Stimulated activated naive B cell treated with anti-CD40 and anti-IgM and Interleukin-4, amounts not matched to agents 10 μg/mL and 1 μg/mL and 100 μg/mL, for 72 hours (primary cell): Measurements from ENCODE around the gene TKFC.
A peak's percentile ranks its signal among the peaks of the same experiment; 100 is the strongest.

Experiments used
- ATAC-seq, 2 donors: fragments of 150-1000 bp; cut with Tn5 transposase; replicated peaks; 2 replicates each; pipeline ENCODE4 v1.10.0; 2021; ENCODE audit warnings: moderate library complexity in 1 of 2
- DNase-seq: peaks from one replicate; pipeline ENCODE4 v3.0.0; 2021
- H3K27ac Mint-ChIP-seq: one replicate; pipeline ENCODE4 v1.8.0; 2022; ENCODE audit warnings: mild to moderate bottlenecking, mixed read lengths
- H3K27me3 Mint-ChIP-seq, 2 donors: one replicate each; pipeline ENCODE4 v1.8.0; 2022; ENCODE audit warnings: mixed read lengths in 2 of 2
- H3K36me3 Mint-ChIP-seq, 2 donors: one replicate each; pipeline ENCODE4 v1.8.0; 2022; ENCODE audit warnings: mixed read lengths in 2 of 2, mild to moderate bottlenecking in 1 of 2
- H3K4me1 Mint-ChIP-seq, 2 donors: one replicate each; pipeline ENCODE4 v1.8.0; 2022; ENCODE audit warnings: mixed read lengths in 2 of 2, mild to moderate bottlenecking in 1 of 2
- H3K4me3 Mint-ChIP-seq, 2 donors: one replicate each; pipeline ENCODE4 v1.8.0; 2022; ENCODE audit warnings: mild to moderate bottlenecking in 2 of 2, mixed read lengths in 2 of 2, moderate library complexity in 1 of 2
- H3K9me3 Mint-ChIP-seq, 2 donors: one replicate each; pipeline ENCODE4 v1.8.0; 2022; ENCODE audit warnings: mixed read lengths in 2 of 2, mild to moderate bottlenecking in 1 of 2

The TKFC gene

DNA sequence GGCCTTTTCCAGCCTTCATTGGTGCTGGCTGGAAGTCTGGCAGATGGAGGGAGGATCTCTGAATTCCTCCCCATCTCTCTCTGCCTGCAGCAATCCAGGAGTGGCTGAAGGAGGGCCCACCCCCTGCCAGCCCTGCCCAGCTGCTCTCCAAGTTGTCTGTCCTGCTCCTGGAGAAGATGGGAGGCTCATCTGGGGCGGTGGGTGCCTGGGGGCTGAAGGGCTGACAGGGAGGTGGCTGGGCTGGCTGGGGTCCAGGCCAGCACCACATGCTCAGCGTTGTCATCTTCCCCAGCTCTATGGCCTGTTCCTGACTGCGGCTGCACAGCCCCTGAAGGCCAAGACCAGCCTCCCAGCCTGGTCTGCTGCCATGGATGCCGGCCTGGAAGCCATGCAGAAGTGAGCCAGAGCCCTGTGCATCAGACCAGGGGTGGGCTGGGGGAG is 12.2 kb downstream of the TKFC start:
- DNase-seq: no peak
- Mint-ChIP-seq H3K27ac (peak overlapping the region; percentile 65), H3K36me3 (peaks cover 38 to 63% of the 10 kb centered on the region in 2 donors)

DNA sequence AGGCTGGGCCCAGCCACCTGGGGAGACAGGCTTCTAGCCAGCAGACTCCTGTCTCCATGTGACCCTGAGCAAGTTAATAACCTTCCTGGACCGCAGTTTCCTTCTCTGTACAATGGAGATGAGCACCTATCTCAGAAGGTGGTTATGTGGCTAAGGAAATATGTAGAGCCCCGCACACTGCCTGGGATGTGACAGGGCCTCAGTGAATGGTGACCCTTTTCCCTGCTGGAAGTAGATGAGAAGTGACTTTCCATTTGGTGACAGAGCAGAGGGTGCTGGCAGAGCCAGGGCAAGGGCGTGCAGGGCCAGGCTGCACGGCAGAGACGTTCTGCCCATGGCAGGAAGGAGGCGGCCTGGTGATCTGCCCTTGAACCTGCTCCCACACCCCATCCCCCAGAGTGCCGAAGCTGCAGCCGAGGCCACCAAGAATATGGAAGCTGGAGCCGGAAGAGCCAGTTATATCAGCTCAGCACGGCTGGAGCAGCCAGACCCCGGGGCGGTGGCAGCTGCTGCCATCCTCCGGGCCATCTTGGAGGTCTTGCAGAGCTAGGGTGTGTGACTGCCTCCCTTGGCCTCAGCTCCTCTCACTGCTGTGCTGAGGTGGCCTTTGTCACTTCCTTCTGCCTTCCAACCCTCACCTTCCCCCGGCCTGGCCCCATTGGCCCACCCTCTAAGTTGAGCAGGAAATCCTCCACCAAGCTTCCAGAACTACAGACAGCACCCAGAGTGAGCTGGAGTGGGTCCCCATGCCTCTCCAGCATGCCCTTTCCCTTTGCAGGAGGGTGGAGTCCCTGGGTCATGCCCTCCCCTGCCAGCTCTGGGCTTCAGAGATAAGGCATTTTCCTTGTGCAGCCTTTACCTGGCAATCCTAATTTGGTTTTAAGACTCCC is 13.2 kb downstream of the TKFC start:
- Mint-ChIP-seq H3K27me3 (no peaks in the 10 kb centered on the region), H3K4me3 (peak overlapping the region in 1 of 2 donors; percentile 31), H3K27ac (peak overlapping the region; percentile 78), H3K9me3 (no peaks in the 10 kb centered on the region), H3K36me3 (peaks cover 35 to 61% of the 10 kb centered on the region in 2 donors), H3K4me1 (peaks cover 27 to 59% of the 10 kb centered on the region in 2 donors)
- no peak for DNase-seq
- ATAC-seq: peak; percentile 14 to 22

More for the DNA sequence above, 12.2 kb downstream of the TKFC start:
- H3K27me3 Mint-ChIP-seq: no peaks in the 10 kb centered on the region
- peak in 1 of 2 donors; percentile 21 for ATAC-seq
- H3K4me1 Mint-ChIP-seq: peaks cover 31 to 59% of the 10 kb centered on the region in 2 donors
- no peak overlapping the region for H3K4me3 Mint-ChIP-seq
- no peaks in the 10 kb centered on the region for H3K9me3 Mint-ChIP-seq

DNA sequence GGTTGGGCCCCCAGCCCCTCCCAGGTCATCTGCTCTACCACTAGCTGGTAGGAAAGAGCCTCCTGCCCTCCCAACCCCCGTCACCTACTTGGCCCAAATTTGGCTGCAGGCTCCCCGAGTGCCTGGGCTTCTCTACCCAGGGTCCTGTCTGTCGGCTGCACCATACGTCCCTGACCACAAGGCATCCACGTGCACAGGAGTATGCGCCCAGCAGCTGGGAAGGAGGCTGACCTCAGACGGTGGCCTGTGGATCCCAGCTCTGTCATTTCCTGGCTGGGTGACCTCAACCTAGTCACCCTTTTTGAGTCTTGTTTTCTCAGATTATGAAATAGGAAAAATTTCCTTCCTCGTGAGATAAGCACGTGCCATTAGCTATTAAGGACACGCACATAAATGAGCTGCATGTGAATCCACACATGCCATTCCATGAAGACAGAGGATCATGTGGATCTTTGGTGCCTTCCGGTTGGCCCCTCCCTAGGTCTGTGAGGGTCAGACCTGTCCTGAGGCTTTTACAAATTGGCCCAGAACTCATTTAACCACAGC is 15.0 kb downstream of the TKFC start:
- H3K27ac Mint-ChIP-seq: peak overlapping the region; percentile 62
- H3K4me3 Mint-ChIP-seq: no peak overlapping the region
- DNase-seq (no peak), ATAC-seq (no peak)
- no peaks in the 10 kb centered on the region for H3K27me3 Mint-ChIP-seq
- no peaks in the 10 kb centered on the region for H3K9me3 Mint-ChIP-seq
- peaks cover 35 to 63% of the 10 kb centered on the region in 2 donors for H3K36me3 Mint-ChIP-seq
- peaks cover 23 to 55% of the 10 kb centered on the region in 2 donors for H3K4me1 Mint-ChIP-seq

DNA sequence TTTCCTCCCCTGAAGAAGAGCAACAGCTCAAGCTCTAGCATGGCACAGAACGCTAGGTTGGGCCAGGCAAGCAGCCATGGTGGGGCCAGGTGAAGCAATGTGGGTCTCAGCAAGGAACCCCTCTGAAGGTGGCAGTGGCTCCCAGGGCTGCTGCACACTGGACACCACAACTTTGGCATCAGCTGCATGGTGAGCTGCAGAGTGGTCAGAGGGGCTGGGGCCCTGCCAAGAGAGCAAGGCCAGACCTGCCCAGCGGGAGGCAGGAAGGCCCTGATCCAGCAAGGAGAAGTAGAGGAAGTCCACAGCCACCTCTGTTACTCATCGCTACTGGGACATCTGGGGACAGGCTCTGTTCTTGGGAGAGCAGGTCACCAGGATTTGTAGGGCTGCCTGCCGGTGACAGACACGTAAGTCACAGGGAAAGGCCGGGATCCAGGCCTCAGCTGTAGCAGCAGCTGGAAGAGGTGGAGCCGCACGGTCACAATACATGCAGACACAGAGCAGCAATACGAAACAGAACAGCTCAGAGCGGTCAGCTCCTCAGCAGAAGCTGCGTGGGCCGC is 16.2 kb downstream of the TKFC start:
- no peak for DNase-seq
- H3K27ac Mint-ChIP-seq: peak overlapping the region; percentile 81

DNA sequence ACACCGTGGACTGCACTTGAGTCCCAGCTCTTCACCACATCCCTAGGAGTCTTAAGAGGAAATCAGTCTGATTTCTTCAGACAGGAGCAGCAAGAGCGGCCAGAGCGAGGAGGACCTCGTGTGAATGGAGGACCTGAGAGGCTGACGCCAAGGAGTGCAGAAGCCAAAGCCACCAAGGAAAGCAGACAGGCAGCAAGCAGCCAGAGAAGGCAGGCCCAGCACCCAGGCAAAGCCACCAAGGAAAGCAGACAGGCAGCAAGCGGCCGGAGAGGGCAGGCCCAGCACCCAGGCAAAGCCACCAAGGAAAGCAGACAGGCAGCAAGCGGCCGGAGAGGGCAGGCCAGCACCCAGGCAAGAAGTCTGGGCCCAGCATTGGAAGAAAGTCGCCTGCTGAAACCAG is 16.9 kb downstream of the TKFC start:
- no peaks in the 10 kb centered on the region for H3K27me3 Mint-ChIP-seq
- no peak overlapping the region for H3K4me3 Mint-ChIP-seq
- no peaks in the 10 kb centered on the region for H3K9me3 Mint-ChIP-seq
- DNase-seq (no peak), ATAC-seq (no peak)
- H3K4me1 Mint-ChIP-seq: peaks cover 35 to 72% of the 10 kb centered on the region in 2 donors
- H3K36me3 Mint-ChIP-seq: peaks cover 43 to 71% of the 10 kb centered on the region in 2 donors
- H3K27ac Mint-ChIP-seq: peak overlapping the region; percentile 81

More for the DNA sequence above, 16.2 kb downstream of the TKFC start:
- no peak for ATAC-seq
- Mint-ChIP-seq H3K36me3 (peaks cover 47 to 73% of the 10 kb centered on the region in 2 donors), H3K4me3 (no peak overlapping the region), H3K4me1 (peaks cover 35 to 68% of the 10 kb centered on the region in 2 donors), H3K27me3 (no peaks in the 10 kb centered on the region), H3K9me3 (no peaks in the 10 kb centered on the region)

DNA sequence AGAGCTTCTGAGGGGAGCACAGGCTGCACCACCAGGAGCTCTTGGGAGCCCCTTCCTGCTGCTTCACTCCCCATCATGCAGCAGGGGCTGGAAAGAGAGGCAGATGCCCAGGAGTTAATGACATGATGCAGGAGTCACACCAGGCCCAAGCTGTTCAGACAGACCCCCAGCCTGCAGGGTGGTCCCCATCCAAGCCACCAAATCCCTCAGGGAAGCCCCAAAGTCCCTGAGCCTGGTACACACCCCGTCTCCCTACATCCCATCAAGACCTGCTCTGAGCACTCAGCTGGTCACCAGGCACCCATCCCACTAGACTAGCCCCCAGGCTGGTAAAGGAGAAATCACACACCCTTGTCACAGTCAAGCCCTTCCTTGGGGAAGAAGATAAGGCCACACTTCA is 17.3 kb downstream of the TKFC start:
- peaks cover 47 to 75% of the 10 kb centered on the region in 2 donors for H3K36me3 Mint-ChIP-seq
- H3K4me1 Mint-ChIP-seq: peaks cover 38 to 77% of the 10 kb centered on the region in 2 donors
- ATAC-seq (no peak), DNase-seq (no peak)
- no peaks in the 10 kb centered on the region for H3K27me3 Mint-ChIP-seq
- H3K4me3 Mint-ChIP-seq: no peak overlapping the region
- no peaks in the 10 kb centered on the region for H3K9me3 Mint-ChIP-seq
- peak overlapping the region; percentile 81 for H3K27ac Mint-ChIP-seq

DNA sequence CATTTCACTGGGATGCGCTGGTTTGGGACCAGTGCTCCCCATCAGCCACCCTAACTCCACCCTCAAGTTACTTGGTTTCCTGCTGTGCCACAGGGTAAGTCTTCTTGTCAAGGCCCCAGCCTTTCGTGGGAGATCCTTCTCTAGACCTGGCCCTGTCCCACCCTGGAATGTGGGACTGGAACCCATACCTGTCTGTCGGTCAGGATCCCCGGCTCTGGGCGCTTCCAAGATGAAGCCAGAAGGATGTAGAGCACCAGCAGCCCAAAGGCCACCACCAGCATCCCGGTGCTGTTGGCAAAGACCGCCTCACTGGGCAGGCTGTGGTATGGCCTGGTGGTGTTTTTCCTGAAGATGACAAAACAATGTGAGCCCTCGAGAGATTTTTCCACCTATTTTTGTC is 17.8 kb downstream of the TKFC start:
- no peaks in the 10 kb centered on the region for H3K27me3 Mint-ChIP-seq
- H3K27ac Mint-ChIP-seq: no peak overlapping the region
- peaks cover 37 to 76% of the 10 kb centered on the region in 2 donors for H3K4me1 Mint-ChIP-seq
- H3K36me3 Mint-ChIP-seq: peaks cover 48 to 77% of the 10 kb centered on the region in 2 donors
- peak overlapping the region in 1 of 2 donors; percentile 10 for H3K4me3 Mint-ChIP-seq
- DNase-seq (no peak), ATAC-seq (no peak)
- no peaks in the 10 kb centered on the region for H3K9me3 Mint-ChIP-seq

DNA sequence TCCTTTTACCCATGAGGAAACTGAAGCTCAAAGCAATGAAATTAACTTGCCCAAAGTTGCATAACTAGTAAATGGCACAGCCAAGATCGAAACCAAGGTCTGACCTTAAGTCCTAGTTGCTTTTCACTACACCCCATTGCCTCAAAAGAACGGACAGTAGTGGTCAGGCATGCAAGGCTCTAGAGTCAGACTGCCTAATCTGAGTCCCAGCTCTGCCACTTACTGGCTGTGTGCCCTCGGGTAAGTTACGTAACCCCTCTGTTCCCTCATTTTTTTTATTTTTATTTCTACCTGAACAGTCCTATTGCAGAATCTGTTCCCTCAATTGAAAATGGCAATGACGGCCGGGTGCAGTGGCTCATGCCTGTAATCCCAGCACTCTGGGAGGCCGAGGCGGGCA is 19.0 kb downstream of the TKFC start:
- DNase-seq: no peak
- peaks cover 51 to 74% of the 10 kb centered on the region in 2 donors for H3K36me3 Mint-ChIP-seq
- no peaks in the 10 kb centered on the region for H3K9me3 Mint-ChIP-seq
- H3K27me3 Mint-ChIP-seq: no peaks in the 10 kb centered on the region
- H3K4me1 Mint-ChIP-seq: peaks cover 43 to 76% of the 10 kb centered on the region in 2 donors
- no peak for ATAC-seq
- H3K27ac Mint-ChIP-seq: peak overlapping the region; percentile 47
- no peak overlapping the region for H3K4me3 Mint-ChIP-seq

DNA sequence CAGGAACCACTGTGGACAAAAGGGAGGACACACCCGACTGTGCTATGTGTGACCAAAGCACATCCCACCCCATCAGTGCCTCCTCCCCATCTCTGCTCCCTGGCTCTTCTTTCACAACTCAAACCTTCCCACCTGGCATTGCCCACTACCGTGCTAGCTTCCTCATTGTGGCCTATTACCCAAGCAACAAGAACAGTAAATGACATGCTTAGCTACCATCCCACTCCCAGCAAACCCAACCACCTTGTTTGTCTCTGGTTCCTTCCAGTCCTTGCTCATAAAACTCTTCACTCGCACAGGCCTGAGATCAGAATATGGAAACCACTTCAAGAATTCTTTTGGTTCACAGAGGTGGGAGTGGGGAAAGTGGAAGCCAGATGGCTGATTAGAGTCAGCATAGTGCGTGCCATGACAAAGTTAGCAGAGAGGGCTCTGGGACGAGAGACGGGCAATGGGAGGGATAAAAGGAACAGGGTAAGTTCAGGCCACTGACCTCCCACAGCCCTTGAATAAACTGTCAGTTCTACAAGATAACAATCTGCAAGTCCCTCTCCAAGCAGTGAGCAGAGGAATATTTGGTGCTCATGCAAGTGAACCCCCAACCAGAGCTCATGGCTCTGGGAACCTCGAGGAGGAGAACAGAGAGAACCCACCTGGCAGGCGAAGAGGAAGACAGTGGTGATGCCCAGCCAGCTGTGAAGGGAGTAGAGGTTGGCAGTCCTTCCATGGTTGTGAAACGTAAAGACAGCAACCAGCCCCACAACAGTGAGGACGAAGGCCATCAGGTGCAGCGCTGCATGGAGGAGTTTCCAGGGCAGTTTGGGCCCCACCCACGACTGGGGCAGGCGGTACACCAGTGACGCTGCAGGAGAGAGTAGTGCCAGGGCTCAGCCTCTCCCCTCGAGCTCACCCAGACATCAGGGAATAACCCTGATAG is 20.4 kb downstream of the TKFC start:
- Mint-ChIP-seq H3K27me3 (no peaks in the 10 kb centered on the region), H3K4me1 (peaks cover 44 to 79% of the 10 kb centered on the region in 2 donors), H3K4me3 (peak overlapping the region; percentile 86 to 90), H3K9me3 (no peaks in the 10 kb centered on the region), H3K27ac (peak overlapping the region; percentile 97), H3K36me3 (peaks cover 51 to 64% of the 10 kb centered on the region in 2 donors)
- DNase-seq: no peak
- ATAC-seq: no peak

DNA sequence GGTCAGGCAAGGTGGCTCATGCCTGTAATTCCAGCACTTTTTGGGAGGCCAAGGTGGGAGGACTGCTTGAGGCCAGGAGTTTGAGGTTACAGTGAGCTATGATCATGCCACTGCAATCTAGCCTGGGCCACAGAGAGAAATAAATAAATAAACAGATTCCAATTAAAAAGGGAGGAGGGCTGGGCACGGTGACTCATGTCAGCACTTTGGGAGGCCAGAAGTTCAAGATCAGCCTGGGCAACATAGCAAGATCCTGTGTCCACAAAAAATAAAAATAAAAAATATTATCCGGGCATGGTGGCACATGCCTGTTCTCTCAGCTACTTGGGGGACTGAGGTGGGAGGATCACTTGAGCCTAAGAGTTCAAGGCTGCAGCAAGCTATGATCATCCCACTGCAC is 21.2 kb downstream of the TKFC start:
- peaks cover 49 to 79% of the 10 kb centered on the region in 2 donors for H3K4me1 Mint-ChIP-seq
- peaks cover 49 to 57% of the 10 kb centered on the region in 2 donors for H3K36me3 Mint-ChIP-seq
- DNase-seq (no peak), ATAC-seq (no peak)
- H3K27me3 Mint-ChIP-seq: no peaks in the 10 kb centered on the region
- peak overlapping the region; percentile 86 to 90 for H3K4me3 Mint-ChIP-seq
- no peaks in the 10 kb centered on the region for H3K9me3 Mint-ChIP-seq
- peak overlapping the region; percentile 97 for H3K27ac Mint-ChIP-seq

DNA sequence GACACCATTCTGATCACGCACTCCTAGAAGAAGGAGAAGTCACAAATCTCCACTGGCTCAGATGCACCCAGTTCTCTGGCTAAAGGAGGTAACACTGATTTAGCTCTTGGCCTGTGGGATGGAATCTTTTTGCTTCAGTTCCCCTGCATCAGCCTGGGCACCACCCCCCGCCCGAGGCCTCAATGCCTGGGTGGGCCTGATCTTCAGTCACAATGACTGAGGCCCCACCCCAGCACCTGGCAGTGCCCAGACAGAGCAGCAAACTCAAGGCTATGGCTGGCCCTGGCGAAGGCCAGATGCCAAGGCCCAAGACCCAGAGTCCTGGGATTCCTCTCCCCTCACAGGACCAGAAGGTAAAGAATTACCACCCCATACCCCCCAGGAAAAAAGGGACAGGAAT is 23.7 kb downstream of the TKFC start:
- H3K4me1 Mint-ChIP-seq: peaks cover 52 to 84% of the 10 kb centered on the region in 2 donors
- H3K9me3 Mint-ChIP-seq: no peaks in the 10 kb centered on the region
- H3K36me3 Mint-ChIP-seq: peaks cover 36 to 56% of the 10 kb centered on the region in 2 donors
- no peaks in the 10 kb centered on the region for H3K27me3 Mint-ChIP-seq
- peak overlapping the region; percentile 86 to 90 for H3K4me3 Mint-ChIP-seq
- peak overlapping the region; percentile 99 for H3K27ac Mint-ChIP-seq
- ATAC-seq: peak; percentile 51 to 55
- peak; percentile 59 for DNase-seq

DNA sequence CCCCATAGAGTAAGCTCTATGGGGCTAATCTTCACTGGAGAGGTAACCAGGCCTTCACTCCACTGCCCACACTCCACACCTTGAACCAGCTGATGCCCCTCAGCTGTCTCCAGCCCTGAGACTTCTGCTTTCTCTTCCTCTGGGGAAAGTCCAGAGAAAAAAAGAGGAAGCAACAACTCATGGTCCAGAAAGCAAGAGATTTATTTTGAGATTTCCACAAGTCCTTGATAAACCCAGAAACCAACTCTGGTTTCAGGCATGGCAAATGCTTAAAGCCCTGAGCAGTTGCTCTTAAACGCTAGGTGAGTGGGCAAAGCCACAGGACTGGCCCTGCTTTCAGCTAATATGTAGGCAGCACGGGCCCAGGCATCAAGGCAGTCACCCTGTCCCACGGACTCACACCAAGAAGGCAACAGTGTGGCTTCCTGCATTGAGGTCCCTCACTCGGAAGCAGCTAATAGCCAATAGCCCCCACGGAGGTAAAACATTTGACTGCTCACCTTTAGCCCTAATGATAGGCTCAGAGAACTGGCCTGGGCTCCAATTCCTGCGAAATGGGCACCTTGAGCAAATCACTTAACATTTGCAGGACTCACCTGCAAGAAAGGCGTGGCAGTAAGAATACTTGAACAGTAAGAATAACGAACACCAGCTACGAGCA is 24.3 kb downstream of the TKFC start:
- peak overlapping the region; percentile 99 for H3K27ac Mint-ChIP-seq
- ATAC-seq: peak; percentile 80

DNA sequence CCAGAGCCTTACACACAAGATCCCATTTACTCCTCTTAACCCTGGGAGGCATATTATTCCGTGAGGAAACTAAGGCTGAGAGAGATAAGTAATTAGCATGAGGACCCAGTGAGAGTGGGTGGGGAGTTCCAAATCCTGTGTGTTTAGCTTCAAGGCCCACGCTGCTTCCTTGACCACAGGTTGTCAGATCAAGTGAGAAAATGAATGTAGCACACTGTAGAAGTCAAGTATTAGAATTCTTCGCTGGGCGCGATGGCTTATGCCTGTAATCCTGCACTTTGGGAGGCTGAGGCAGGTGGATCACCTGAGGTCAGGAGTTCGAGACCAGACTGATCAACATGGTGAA is 24.8 kb downstream of the TKFC start:
- H3K4me3 Mint-ChIP-seq: peak overlapping the region; percentile 86 to 90
- peaks cover 35 to 54% of the 10 kb centered on the region in 2 donors for H3K36me3 Mint-ChIP-seq
- H3K27ac Mint-ChIP-seq: peak overlapping the region; percentile 99
- H3K4me1 Mint-ChIP-seq: peaks cover 51 to 81% of the 10 kb centered on the region in 2 donors
- ATAC-seq (no peak), DNase-seq (peak; percentile 36)
- H3K9me3 Mint-ChIP-seq: no peaks in the 10 kb centered on the region
- no peaks in the 10 kb centered on the region for H3K27me3 Mint-ChIP-seq

More for the DNA sequence above, 24.3 kb downstream of the TKFC start:
- Mint-ChIP-seq H3K4me3 (peak overlapping the region; percentile 86 to 90), H3K36me3 (peaks cover 36 to 55% of the 10 kb centered on the region in 2 donors), H3K4me1 (peaks cover 52 to 82% of the 10 kb centered on the region in 2 donors), H3K9me3 (no peaks in the 10 kb centered on the region), H3K27me3 (no peaks in the 10 kb centered on the region)
- peak; percentile 84 for DNase-seq
